Choroid plexus epithelial cell (primary cell): Measurements from ENCODE around the gene ATP10A.

Experiments used
- DNase-seq: peaks from one replicate; pipeline ENCODE4 v3.0.0-alpha.2; 2010; ENCODE audit warnings: low read depth
- H3K4me3 ChIP-seq: 2 replicates; pipeline ENCODE4 v1.5.1; 2011; ENCODE audit warnings: low read depth, mild to moderate bottlenecking, control low read depth, low read length, moderate library complexity
- TF ChIP-seq, protein P1 (sequence below): conservative IDR thresholded peaks from 2 replicates; pipeline ENCODE4 v1.5.1; 2011; ENCODE audit warnings: low read depth, mild to moderate bottlenecking, control low read depth, inconsistent platforms, low read length, moderate library complexity

ATP10A gene

GRCh38 chr15:25730918-25731317 is 132.2 kb downstream of the ATP10A start:
- TF ChIP-seq, protein P1, sequence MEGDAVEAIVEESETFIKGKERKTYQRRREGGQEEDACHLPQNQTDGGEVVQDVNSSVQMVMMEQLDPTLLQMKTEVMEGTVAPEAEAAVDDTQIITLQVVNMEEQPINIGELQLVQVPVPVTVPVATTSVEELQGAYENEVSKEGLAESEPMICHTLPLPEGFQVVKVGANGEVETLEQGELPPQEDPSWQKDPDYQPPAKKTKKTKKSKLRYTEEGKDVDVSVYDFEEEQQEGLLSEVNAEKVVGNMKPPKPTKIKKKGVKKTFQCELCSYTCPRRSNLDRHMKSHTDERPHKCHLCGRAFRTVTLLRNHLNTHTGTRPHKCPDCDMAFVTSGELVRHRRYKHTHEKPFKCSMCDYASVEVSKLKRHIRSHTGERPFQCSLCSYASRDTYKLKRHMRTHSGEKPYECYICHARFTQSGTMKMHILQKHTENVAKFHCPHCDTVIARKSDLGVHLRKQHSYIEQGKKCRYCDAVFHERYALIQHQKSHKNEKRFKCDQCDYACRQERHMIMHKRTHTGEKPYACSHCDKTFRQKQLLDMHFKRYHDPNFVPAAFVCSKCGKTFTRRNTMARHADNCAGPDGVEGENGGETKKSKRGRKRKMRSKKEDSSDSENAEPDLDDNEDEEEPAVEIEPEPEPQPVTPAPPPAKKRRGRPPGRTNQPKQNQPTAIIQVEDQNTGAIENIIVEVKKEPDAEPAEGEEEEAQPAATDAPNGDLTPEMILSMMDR: no peak
- no peak for DNase-seq

DNA sequence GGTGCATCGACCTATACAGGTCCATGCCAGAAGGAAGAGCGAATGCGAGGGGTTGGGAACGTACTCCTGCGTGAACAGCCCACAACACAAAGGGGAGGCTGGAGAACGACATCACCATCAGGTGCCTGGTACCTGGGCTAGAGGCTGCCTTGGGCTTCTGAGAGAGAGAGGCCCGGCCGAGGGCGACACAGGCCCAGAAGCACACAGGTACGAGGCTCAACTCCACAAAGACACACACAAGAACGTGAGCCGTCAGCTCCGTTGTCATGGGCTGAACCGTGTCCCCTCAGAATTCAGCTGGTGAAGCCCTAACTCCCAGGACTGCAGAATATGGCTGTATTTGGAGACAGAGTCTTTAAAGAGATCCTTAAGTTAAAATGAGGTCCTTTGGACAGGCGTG is 134.3 kb downstream of the ATP10A start:
- no peak for DNase-seq
- TF ChIP-seq, protein P1: no peak
- no peak overlapping the region for H3K4me3 ChIP-seq

More at GRCh38 chr15:25730918-25731317, 132.2 kb downstream of the ATP10A start:
- no peak overlapping the region for H3K4me3 ChIP-seq

DNA sequence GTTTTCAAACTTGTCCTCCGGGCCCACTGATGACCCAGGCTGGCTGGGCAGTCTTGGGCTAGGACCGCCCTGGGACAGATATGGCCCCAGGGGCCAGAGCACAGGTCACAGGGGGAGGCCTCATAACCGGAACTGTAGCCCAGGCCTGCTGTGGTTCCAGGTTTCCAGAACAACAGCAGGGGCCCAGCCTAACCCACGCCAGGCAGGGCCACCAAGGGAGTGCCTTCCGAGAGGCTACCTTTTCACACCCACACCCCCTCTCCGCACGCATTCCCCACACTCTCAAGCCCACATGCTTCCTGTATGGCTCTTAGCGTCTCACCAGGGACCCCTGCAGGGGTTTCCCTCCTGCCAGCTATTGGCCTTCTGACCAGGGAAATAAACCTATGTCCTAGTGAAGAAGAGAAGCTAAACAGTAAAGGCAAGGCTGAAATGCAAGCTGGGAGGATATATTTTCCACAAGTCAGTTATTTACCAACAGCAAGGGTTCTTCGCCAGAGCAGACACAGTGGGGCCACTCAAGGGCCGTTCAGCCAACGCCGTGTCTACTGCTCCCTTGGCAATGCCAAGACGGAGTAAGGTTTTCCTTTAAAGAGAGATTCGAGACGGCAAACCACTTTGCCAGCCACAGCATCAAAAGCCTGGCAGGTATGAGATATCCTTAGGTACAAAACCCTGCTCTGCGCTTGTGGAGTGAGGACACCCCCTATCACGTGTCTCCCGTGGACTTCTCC is 135.1 kb downstream of the ATP10A start:
- TF ChIP-seq, protein P1: no peak
- DNase-seq: no peak

GRCh38 chr15:25727116-25727515 is 136.0 kb downstream of the ATP10A start:
- no peak overlapping the region for H3K4me3 ChIP-seq
- TF ChIP-seq, protein P1: no peak
- DNase-seq: no peak

More for the DNA sequence above, 135.1 kb downstream of the ATP10A start:
- H3K4me3 ChIP-seq: no peak overlapping the region

DNA sequence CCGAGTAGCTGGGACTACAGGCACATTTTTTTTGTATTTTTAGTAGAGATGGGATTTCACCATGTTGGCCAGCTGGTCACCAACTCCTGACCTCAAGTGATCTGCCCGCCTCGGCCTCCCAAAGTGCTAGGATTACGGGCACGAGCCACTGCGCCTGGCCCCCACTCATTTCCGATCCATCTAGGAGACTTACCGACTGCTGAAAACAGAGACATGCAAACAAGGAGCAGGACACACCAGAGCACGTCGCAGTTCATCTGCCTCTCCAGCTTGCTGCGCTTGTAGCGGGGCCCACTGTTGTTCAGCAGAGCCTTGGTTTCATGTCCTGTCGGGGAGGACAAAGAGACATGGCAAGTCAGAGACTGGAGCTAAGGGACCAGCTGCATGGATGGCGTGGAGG is 137.4 kb downstream of the ATP10A start:
- no peak for DNase-seq
- TF ChIP-seq, protein P1: no peak
- H3K4me3 ChIP-seq: no peak overlapping the region

- TF ChIP-seq, protein P1: no peak
- DNase-seq: no peak
- no peak overlapping the region for H3K4me3 ChIP-seq
Observed at GRCh38 chr15:25724899-25725298, 138.2 kb downstream of the ATP10A start.

- no peak overlapping the region for H3K4me3 ChIP-seq
- DNase-seq: no peak
- TF ChIP-seq, protein P1: no peak
Observed at GRCh38 chr15:25721605-25721955, 141.5 kb downstream of the ATP10A start.
